ENCODE data around the gene NAGS.

DNA sequence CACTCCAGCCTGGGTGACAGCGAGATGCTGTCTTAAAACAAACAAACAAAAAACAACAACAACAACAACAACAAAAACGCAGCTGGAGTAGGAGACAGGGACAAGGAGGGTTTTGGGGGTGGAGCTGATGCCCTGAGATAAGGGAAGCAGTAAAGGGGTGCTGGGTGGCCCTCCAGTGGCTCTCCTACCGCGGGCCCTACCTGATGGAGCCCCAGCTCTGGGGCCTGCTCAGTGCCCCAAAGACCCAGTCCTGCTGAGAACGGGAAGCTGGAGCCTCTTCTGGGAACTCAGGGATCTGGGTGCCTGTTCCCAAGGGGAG is 21.3 kb upstream of the NAGS start:
- TF ChIP-seq EZH2 (IDR thresholded peaks at IDR 0.05; ENCODE audit: borderline replicate concordance, low read depth, low read length, severe bottlenecking), result no peak
- TF ChIP-seq, protein P1, sequence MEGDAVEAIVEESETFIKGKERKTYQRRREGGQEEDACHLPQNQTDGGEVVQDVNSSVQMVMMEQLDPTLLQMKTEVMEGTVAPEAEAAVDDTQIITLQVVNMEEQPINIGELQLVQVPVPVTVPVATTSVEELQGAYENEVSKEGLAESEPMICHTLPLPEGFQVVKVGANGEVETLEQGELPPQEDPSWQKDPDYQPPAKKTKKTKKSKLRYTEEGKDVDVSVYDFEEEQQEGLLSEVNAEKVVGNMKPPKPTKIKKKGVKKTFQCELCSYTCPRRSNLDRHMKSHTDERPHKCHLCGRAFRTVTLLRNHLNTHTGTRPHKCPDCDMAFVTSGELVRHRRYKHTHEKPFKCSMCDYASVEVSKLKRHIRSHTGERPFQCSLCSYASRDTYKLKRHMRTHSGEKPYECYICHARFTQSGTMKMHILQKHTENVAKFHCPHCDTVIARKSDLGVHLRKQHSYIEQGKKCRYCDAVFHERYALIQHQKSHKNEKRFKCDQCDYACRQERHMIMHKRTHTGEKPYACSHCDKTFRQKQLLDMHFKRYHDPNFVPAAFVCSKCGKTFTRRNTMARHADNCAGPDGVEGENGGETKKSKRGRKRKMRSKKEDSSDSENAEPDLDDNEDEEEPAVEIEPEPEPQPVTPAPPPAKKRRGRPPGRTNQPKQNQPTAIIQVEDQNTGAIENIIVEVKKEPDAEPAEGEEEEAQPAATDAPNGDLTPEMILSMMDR (IDR thresholded peaks at IDR 0.05; ENCODE audit: borderline replicate concordance, extremely low read depth, low read length, poor library complexity, severe bottlenecking), result no peak
